DMS 273 treated with DMSO at 0.1 percent for 48 hours (cell line): Measurements from ENCODE around the gene GNAT3.
A peak's percentile ranks its signal among the peaks of the same experiment; 100 is the strongest.

ENCODE experiments used
- DNase-seq: peaks from one replicate; lab custom pipeline; 2025; lab: John Stamatoyannopoulos, UW

Gene GNAT3

DNA sequence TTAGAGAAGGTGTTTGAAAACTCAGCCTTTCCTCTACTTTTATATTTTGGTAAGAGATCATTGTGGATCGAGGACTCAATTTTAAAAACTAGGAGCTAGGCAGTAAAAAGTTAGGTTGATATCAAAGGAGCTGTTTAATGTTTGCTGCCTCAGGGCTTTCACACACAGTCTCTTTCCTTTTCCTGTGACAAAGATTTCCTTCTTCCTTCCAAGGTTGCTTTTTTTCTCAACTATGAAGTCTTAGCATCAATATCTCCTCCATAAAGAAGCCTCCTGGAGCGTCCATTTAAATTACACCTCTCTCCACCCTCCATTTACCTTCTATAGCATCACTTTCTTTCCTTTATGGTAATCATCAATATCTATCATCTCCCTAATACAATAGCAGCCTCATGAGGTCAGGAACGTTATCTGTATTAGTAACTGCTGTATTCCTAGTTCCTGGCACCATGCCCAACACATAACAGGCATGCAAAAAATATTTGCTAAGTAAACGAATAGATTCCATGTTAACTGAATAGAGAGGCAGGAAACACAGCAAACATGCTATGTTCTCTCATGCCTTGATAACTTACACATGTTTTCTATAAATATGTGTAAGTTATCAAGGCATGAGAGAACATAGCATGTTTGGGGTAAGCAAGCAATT lies 48.5 kb downstream of the GNAT3 start:
- no peak for DNase-seq

DNA sequence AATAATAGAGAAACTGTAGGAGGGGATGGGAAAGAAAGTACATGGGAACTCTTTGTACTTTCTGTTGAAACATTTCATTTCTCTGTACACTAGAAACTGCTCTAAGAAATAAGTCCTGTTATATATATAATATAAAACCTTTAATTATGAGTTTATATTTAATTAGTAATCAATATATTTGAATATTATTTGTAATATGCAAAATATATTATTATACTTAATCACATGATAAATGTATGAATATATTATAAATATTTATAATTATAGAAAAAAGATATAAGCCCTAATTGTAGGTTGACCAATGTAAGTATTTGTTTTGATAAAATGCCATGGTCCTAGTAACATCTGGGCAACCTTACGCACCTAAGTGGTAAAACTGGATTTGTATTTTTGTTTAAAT lies 51.0 kb downstream of the GNAT3 start:
- DNase-seq: no peak

DNA sequence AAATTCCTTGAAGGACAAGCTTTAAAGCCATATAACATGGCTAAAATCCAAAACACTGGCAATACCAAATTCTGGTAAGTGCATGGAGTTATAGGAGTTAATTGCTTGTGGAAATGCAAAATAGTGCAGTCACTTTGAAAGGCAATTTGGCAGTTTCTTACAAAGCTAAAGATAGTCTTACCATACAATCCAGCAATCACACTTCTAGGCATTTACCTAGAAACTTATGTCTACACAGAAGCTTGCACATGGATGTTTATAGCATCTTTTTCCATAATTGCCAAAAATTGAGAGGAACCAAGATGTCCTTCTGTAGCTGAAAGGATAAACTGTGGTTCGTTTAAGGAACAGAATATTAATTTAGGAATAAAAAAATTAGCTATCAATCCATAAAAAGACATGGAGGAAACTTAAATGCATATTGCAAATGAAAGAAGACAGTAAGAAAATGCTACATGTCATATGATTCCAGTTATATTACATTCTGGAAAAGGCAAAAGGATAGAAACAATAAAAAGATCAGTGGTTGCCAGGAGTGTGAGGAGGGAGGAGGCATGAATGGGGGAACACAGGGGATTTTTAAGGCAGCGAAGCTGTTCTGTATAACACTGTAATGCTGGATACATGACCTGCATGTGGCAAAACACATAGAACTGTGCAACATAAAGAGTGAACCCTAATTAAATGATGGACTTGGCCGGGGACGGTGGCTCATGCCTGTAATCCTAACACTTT lies 51.9 kb downstream of the GNAT3 start:
- DNase-seq: no peak

- no peak for DNase-seq
Measured at GRCh38 chr7:80458822-80459725, 52.8 kb downstream of the GNAT3 start.

GRCh38 chr7:80453699-80454340 lies 58.0 kb downstream of the GNAT3 start:
- no peak for DNase-seq

DNA sequence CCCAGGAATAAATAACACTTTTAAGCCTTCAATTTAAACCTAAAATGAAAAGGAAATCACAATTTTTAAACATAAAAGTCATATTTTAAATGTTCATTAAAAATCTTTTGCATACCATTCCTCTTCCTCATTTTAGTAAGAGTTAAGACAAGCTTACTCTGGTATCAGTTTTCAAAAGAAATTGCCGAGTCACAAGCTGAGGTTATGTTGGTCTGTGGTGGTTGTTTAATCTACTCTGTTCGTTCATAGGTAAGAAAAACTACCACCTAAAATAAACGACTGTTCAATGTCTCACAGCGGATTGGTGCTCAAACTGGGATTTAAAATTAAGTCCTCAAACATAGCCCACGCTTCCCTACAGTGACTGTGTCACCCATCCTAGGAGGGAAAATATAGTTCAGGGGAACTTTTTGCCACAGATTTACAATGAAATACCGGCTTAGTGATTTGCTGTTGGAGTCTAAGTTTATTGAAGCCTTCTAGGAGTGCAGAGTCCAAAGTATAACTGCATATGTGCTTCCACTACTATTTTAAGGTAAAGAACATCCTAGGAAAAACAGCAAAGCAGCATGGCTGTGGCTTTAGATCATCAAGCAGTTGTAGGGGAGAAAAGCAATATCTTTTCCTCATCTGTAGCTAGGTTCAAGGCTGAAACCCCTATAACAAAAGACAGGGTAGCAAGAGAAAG lies 61.1 kb downstream of the GNAT3 start:
- no peak for DNase-seq

DNA sequence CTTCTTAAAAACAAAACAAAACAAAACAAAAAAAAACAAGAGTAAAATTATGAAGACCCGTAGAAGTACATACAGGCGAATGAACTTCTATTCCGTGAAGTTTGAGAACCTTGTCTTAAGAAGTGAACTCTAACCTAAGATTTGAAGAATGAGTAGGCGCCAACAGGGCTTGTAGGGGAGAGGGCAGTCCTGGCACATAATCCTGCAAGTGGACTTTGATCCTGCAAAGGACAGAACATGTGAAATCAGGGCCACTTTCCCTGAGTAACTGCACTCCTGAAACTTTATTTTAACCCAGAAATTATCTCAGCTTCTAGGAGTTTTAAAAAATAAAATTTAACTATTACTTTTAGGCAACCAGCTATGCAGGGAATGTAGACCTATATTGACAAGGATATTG lies 62.0 kb downstream of the GNAT3 start:
- DNase-seq: no peak

- no peak for DNase-seq
Measured at GRCh38 chr7:80445351-80445750, 66.5 kb downstream of the GNAT3 start.

GRCh38 chr7:80444811-80445210 lies 67.1 kb downstream of the GNAT3 start:
- no peak for DNase-seq

DNA sequence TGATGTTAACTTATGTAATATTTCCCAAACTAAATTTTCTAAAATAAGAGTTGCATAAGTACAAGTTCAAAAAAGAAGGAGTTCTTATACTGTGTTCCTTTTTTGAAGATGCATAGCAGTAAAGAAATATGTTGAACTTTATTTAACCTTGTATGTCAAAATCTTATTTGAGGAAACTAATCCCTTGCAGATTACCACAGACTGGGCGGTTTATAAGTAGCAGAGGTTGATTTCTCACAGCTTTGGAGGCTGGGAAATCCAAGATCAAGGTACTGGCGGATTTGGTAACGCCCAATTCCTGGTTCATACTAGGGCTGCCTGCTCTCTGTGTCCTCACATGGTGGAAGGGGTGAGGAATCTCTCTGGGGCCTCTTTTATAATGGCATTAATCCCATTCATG lies 68.5 kb downstream of the GNAT3 start:
- no peak for DNase-seq

GRCh38 chr7:80440883-80441282 lies 71.0 kb downstream of the GNAT3 start:
- no peak for DNase-seq

GRCh38 chr7:80439894-80440821 lies 71.7 kb downstream of the GNAT3 start:
- no peak for DNase-seq

GRCh38 chr7:80435521-80435920 lies 76.3 kb downstream of the GNAT3 start:
- DNase-seq: no peak

GRCh38 chr7:80434047-80434446 lies 77.8 kb downstream of the GNAT3 start:
- DNase-seq: no peak

GRCh38 chr7:80432166-80432565 lies 79.7 kb downstream of the GNAT3 start:
- no peak for DNase-seq

DNA sequence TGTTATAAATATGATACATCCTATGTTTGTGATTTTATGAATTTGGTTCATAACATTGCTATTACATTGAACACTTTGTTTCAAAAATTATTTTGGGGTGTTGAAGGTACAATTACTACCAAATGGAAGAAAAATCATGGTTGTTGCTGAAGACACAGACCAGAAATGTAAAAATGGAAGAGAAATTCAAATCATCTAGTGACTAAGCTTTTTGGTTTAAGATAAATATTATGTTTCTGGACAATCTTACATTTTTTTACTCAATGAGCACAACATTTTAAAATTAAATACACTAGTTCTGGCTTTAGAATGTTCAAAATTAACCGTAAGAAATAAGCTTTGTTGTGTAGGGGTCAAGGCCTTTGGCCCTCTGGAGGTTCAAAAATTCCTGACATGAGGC lies 82.7 kb downstream of the GNAT3 start:
- no peak for DNase-seq

- peak; percentile 18 for DNase-seq
Measured at GRCh38 chr7:80428161-80429054, 83.5 kb downstream of the GNAT3 start.

GRCh38 chr7:80427218-80427617 lies 84.6 kb downstream of the GNAT3 start:
- no peak for DNase-seq

DNA sequence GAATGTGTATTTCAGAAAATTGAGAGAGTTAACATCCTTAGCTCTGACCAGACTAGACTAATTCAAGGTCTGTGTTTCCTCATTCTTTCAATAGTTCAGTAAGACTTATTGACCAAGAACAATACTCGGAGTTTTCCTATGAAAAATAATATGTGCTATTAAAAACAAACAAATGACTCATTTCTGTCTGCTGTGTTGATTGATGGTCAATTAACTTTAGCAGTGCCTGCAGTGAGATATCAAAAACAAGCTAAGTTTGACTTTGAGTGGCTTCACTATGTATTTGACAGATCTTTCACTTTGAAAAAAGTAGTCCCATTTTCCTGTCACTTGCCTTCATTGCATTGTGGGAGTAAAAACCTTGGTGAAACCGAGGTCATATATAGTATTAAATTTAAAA lies 91.0 kb downstream of the GNAT3 start:
- no peak for DNase-seq
